H9 (cell line): Measurements from ENCODE around the gene OTX1. TPM values are rescaled to one million over a fixed set of nuclear protein-coding genes. Genes with fewer than 3 reads are reported as not detected.

Experiments used
- DNase-seq: peaks from one replicate; pipeline ENCODE4 v3.0.0-alpha.2; 2017
- H2AFZ ChIP-seq: one replicate; pipeline ENCODE4 v1.6.1; 2013; ENCODE audit warnings: mild to moderate bottlenecking, low read length, control low read depth, moderate library complexity
- H2AK5ac ChIP-seq: 2 replicates; pipeline ENCODE4 v1.6.1; 2013; ENCODE audit warnings: low read length, control low read depth, mixed read lengths; ENCODE audit not compliant: insufficient read length
- H2BK120ac ChIP-seq: one replicate; pipeline ENCODE4 v1.6.1; 2013; ENCODE audit warnings: low read depth, mild to moderate bottlenecking, low read length, control low read depth, inconsistent platforms; ENCODE audit not compliant: poor library complexity, severe bottlenecking
- H2BK12ac ChIP-seq: 2 replicates; pipeline ENCODE4 v1.6.1; 2013; ENCODE audit warnings: low read length, control low read depth, mixed read lengths, low read depth; ENCODE audit not compliant: insufficient read length
- H2BK15ac ChIP-seq: 2 replicates; pipeline ENCODE4 v1.6.1; 2013; ENCODE audit warnings: low read depth, low read length, control low read depth
- H2BK20ac ChIP-seq: one replicate; pipeline ENCODE4 v1.6.1; 2013; ENCODE audit warnings: low read depth, mild to moderate bottlenecking, low read length, control low read depth, inconsistent platforms; ENCODE audit not compliant: poor library complexity, severe bottlenecking
- H2BK5ac ChIP-seq: 2 replicates; pipeline ENCODE4 v1.6.1; 2013; ENCODE audit warnings: low read length, control low read depth, mixed read lengths; ENCODE audit not compliant: insufficient read length
- H3K14ac ChIP-seq: 2 replicates; pipeline ENCODE4 v1.6.1; 2013; ENCODE audit warnings: low read length, control low read depth; ENCODE audit not compliant: insufficient read depth
- H3K18ac ChIP-seq: 2 replicates; pipeline ENCODE4 v1.6.1; 2013; ENCODE audit warnings: low read depth, mild to moderate bottlenecking, mixed read lengths, low read length, control low read depth; ENCODE audit not compliant: insufficient read length
- H3K23ac ChIP-seq: 2 replicates; pipeline ENCODE4 v1.6.1; 2013; ENCODE audit warnings: low read length, control low read depth, mixed read lengths, low read depth; ENCODE audit not compliant: insufficient read length
- H3K23me2 ChIP-seq: 2 replicates; pipeline ENCODE4 v1.6.1; 2013; ENCODE audit warnings: low read depth, mild to moderate bottlenecking, mixed read lengths, low read length, control low read depth; ENCODE audit not compliant: insufficient read length, poor library complexity, severe bottlenecking
- H3K27ac ChIP-seq: 2 replicates; pipeline ENCODE4 v1.5.1; 2013; ENCODE audit warnings: low read length, control low read depth, mixed read lengths, low read depth; ENCODE audit not compliant: insufficient read length
- H3K27me3 ChIP-seq: 2 replicates; pipeline ENCODE4 v1.6.1; 2013; ENCODE audit warnings: low read length, control low read depth, inconsistent platforms; ENCODE audit not compliant: insufficient read depth
- H3K4ac ChIP-seq: 2 replicates; pipeline ENCODE4 v1.6.1; 2013; ENCODE audit warnings: low read depth, mild to moderate bottlenecking, control low read depth, inconsistent platforms, low read length, moderate library complexity
- H3K4me1 ChIP-seq: 2 replicates; pipeline ENCODE4 v1.6.1; 2013; ENCODE audit warnings: low read length, control low read depth, inconsistent platforms; ENCODE audit not compliant: insufficient read depth
- H3K4me2 ChIP-seq: 2 replicates; pipeline ENCODE4 v1.6.1; 2013; ENCODE audit warnings: low read length, control low read depth, mixed read lengths; ENCODE audit not compliant: insufficient read length, insufficient read depth
- H3K56ac ChIP-seq: 2 replicates; pipeline ENCODE4 v1.6.1; 2013; ENCODE audit warnings: low read depth, mild to moderate bottlenecking, mixed read lengths, low read length, control low read depth; ENCODE audit not compliant: insufficient read length
- H3K79me1 ChIP-seq: 2 replicates; pipeline ENCODE4 v1.6.1; 2013; ENCODE audit warnings: low read depth, mild to moderate bottlenecking, moderate library complexity, low read length, control low read depth, inconsistent platforms; ENCODE audit not compliant: insufficient read depth, poor library complexity, severe bottlenecking
- H3K79me2 ChIP-seq: 2 replicates; pipeline ENCODE4 v1.6.1; 2013; ENCODE audit warnings: low read length, control low read depth, inconsistent platforms; ENCODE audit not compliant: insufficient read depth
- H3K9ac ChIP-seq: 2 replicates; pipeline ENCODE4 v1.6.1; 2013; ENCODE audit warnings: low read length, control low read depth, mixed read lengths; ENCODE audit not compliant: insufficient read length; ENCODE audit errors: extremely low read depth
- H3K9me3 ChIP-seq: one replicate; pipeline ENCODE4 v1.6.1; 2013; ENCODE audit warnings: low read depth, low read length, inconsistent platforms; ENCODE audit not compliant: control insufficient read depth
- H3T11ph ChIP-seq: one replicate; pipeline ENCODE4 v1.6.1; 2013; ENCODE audit warnings: mild to moderate bottlenecking, low read length, control low read depth, inconsistent platforms
- H4K20me1 ChIP-seq: one replicate; pipeline ENCODE4 v1.6.1; 2013; ENCODE audit not compliant: control insufficient read depth, insufficient read length, insufficient read depth
- H4K5ac ChIP-seq: 2 replicates; pipeline ENCODE4 v1.6.1; 2013; ENCODE audit warnings: low read depth, mild to moderate bottlenecking, mixed read lengths, low read length, control low read depth; ENCODE audit not compliant: insufficient read length
- H4K8ac ChIP-seq: replicated peaks from 2 replicates; pipeline ENCODE4 v1.6.1; 2013; ENCODE audit warnings: low read length, control low read depth, mixed read lengths, low read depth; ENCODE audit not compliant: insufficient read length
- H4K91ac ChIP-seq: 2 replicates; pipeline ENCODE4 v1.6.1; 2013; ENCODE audit warnings: low read depth, mild to moderate bottlenecking, moderate library complexity, mixed read lengths, low read length, control low read depth; ENCODE audit not compliant: insufficient read length
- H3K27ac Mint-ChIP-seq, 3 experiments: 2 replicates in 2 of 3; 3 replicates in 1 of 3; pipeline ENCODE4 v1.8.0; 2020 to 2021; ENCODE audit warnings: mixed read lengths in 3 of 3, mild to moderate bottlenecking in 1 of 3, moderate library complexity in 1 of 3
- H3K27me3 Mint-ChIP-seq: 2 replicates; pipeline ENCODE4 v1.8.0; 2021; ENCODE audit warnings: low read depth, mild to moderate bottlenecking, moderate library complexity, mixed read lengths
- H3K36me3 Mint-ChIP-seq, 3 experiments: 2 replicates in 2 of 3; 3 replicates in 1 of 3; pipeline ENCODE4 v1.8.0; 2020 to 2021; ENCODE audit warnings: low read depth in 3 of 3, mixed read lengths in 3 of 3; ENCODE audit not compliant: insufficient read depth in 1 of 3
- H3K4me1 Mint-ChIP-seq, 2 experiments: 2 replicates each; pipeline ENCODE4 v1.8.0; 2020; ENCODE audit warnings: mixed read lengths in 2 of 2
- H3K4me3 Mint-ChIP-seq, 2 experiments: 2 replicates in 1 of 2; 3 replicates in 1 of 2; pipeline ENCODE4 v1.8.0; 2020 to 2021; ENCODE audit warnings: mild to moderate bottlenecking in 2 of 2, mixed read lengths in 2 of 2, moderate library complexity in 1 of 2
- H3K9me3 Mint-ChIP-seq, 2 experiments: 2 replicates in 1 of 2; 3 replicates in 1 of 2; pipeline ENCODE4 v1.8.0; 2020; ENCODE audit warnings: mild to moderate bottlenecking in 2 of 2, mixed read lengths in 2 of 2, moderate library complexity in 1 of 2
- CTCF ChIP-seq: fragments of 200-600 bp; sonication (generic); conservative IDR thresholded peaks from 3 replicates; pipeline ENCODE4 v1.8.0; 2021; ENCODE audit warnings: antibody characterized with exemption, mild to moderate bottlenecking
- total RNA-seq: library from RNA; stranded (reverse); gene quantifications from 2 replicates; pipeline ENCODE4 v1.2.1, GENCODE V29; 2021

The OTX1 gene
- total RNA-seq, 1 experiment from 2014 or later, result 0.13 TPM

GRCh38 chr2:63009490-63009889, 41.1 kb upstream of the OTX1 start:
- H3K4me1 ChIP-seq, result no peaks in the 10 kb centered on the region; the same call in 1 of the 2 replicates
- no peak overlapping the region for H3K27ac Mint-ChIP-seq

More at GRCh38 chr2:63009490-63009889, 41.1 kb upstream of the OTX1 start:
- H3K79me1 ChIP-seq, result no peaks in the 10 kb centered on the region
- Mint-ChIP-seq H3K4me1 (peaks cover 36 to 51% of the 10 kb centered on the region in 2 experiments), H3K4me3 (no peak overlapping the region), H3K27me3 (no peaks in the 10 kb centered on the region), H3K9me3 (no peaks in the 10 kb centered on the region), H3K36me3 (no peaks in the 10 kb centered on the region; a peak in 1 of 7 replicates)
- no peak overlapping the region for H2BK5ac ChIP-seq
- no peak overlapping the region for H3K27ac ChIP-seq
- no peak overlapping the region for H4K91ac ChIP-seq
- no peak overlapping the region for H3K18ac ChIP-seq
- H3K9ac ChIP-seq, result no peak overlapping the region
- H2BK15ac ChIP-seq, result no peak overlapping the region
- H3K79me2 ChIP-seq, result no peaks in the 10 kb centered on the region
- H3K4ac ChIP-seq, result no peak overlapping the region
- no peak overlapping the region for H2AK5ac ChIP-seq
- no peak overlapping the region for H2BK12ac ChIP-seq
- H2BK20ac ChIP-seq, result no peak overlapping the region
- no peak for TF ChIP-seq CTCF
- no peak overlapping the region for H3K14ac ChIP-seq
- no peak overlapping the region for H3K56ac ChIP-seq
- no peak overlapping the region for H4K5ac ChIP-seq
- no peaks in the 10 kb centered on the region for H4K20me1 ChIP-seq
- H3K27me3 ChIP-seq, result no peaks in the 10 kb centered on the region
- no peak overlapping the region for H2BK120ac ChIP-seq
- H3K9me3 ChIP-seq, result no peaks in the 10 kb centered on the region
- H3T11ph ChIP-seq, result no peak overlapping the region
- no peak overlapping the region for H3K23ac ChIP-seq
- H2AFZ ChIP-seq, result no peak overlapping the region
- H3K4me2 ChIP-seq, result no peak overlapping the region
- no peak overlapping the region for H4K8ac ChIP-seq
- no peaks in the 10 kb centered on the region for H3K23me2 ChIP-seq
- DNase-seq, result no peak
